GM21526 (cell line): ENCODE measurements around the gene MYL6B.
"Not testable (repeated sequence)": the region's sequence is repeated elsewhere in the genome, so short reads cannot be mapped to it uniquely, and the experiment has no call there.

Experiments
- ATAC-seq: cut with Tn5 transposase; IDR thresholded peaks from one replicate; pipeline ENCODE4 v1.9.1; 2021; ENCODE audit warnings: moderate library complexity; ENCODE audit not compliant: unreplicated experiment, low FRiP score

Gene MYL6B

GRCh38 chr12:56151672-56152131, 685 bp upstream of the MYL6B start:
- peak; percentile 49 for ATAC-seq

DNA sequence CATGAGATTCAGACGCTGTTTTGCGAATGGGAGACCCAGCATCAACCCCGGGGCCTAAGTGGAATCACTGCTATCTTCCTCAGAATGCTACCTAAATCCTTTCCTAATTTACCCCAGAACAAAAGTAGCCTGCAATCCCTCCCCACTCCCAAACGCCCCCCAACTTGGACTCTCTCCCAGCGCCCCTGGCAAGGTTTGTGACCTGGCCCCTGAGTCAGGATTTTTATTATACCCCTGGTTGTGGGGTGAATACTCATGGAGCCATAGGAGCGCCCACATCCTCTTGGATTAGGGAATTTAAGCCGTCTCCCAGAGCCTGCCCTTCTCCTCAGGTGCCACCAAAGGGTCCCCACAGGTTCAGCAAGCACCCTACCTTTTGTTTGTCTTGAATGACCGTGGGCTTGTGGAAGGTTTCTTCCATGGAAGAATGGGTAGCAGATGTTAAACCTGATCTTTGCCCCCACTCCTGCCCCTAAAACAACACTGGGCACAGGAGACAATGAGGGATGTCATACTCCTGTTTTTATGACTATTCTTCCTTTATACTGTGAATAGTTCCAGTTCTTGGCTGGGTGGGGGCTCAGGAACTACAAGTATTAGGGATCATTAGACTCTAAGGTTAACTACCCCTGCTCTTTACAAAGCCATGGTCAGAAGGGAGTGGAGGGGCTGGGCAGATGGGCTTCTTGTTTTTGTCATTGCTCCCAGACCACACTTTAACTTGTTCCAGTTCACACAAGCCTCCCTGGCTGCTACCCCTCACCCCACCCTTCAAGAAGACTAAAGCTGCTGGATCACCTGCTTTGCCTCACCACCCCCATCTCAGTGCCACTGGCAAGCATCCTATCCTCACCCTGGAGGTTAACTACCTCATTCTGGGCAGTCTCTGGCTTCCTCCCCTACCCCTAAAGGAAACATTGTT, 630 bp downstream of the MYL6B start:
- ATAC-seq = no peak

DNA sequence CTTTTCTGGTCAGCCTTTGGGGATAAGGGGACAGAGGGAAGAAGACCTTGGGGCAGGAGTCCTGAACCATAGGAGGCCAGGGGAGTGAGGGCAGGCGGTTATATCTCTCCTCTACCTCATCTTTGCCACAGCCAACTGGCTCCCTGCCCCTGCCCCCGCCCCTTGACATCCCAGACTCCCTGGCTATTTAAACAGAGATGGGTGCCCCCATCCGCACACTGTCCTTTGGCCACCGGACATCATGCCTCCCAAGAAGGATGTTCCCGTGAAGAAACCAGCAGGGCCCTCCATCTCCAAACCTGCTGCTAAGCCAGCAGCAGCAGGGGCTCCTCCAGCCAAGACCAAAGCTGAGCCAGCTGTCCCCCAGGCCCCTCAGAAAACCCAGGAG, 1.3 kb downstream of the MYL6B start:
- ATAC-seq = no peak

DNA sequence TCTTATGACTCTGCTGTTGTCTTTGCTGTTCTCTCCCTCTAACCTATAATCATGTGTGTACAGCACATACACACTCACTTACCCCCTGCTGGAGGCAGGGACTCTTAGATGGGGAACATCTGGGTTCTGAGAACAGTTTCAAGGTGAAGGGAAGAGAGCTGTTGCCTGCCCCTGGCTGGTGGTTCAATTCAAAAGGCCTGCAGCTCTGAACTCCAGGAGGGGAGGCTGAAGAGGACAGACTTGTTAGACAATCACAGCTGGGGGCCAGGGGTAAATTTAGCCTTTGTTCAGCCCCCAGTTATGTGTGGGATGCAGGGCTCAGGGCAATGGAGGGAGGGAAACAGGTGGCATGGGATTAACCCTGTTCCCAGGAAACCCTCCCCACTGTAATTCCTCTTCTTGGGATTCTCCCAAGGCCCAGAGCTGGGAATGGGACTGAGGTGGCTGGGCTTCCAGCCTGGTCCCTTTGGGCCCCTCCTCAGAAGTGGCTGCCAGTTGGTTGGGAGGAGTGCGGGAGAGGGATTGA, 1.9 kb downstream of the MYL6B start:
- no peak for ATAC-seq

DNA sequence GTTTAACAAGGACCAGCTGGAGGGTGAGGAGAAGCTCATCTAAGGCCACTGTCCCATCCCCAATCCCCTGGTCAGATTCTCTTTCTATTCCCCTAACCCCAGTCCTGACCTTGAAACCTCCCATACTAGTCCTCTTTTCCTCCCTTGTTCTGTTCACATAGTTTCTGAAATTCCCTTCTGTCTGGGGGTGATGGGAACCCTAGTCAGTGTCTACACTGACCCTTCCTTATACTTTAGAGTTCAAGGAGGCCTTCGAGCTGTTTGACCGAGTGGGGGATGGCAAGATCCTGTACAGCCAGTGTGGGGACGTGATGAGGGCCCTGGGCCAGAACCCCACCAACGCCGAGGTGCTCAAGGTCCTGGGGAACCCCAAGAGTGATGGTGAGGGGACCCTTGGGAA, 2.4 kb downstream of the MYL6B start:
- no peak for ATAC-seq

GRCh38 chr12:56155256-56155845, 3.0 kb downstream of the MYL6B start:
- ATAC-seq = no peak

DNA sequence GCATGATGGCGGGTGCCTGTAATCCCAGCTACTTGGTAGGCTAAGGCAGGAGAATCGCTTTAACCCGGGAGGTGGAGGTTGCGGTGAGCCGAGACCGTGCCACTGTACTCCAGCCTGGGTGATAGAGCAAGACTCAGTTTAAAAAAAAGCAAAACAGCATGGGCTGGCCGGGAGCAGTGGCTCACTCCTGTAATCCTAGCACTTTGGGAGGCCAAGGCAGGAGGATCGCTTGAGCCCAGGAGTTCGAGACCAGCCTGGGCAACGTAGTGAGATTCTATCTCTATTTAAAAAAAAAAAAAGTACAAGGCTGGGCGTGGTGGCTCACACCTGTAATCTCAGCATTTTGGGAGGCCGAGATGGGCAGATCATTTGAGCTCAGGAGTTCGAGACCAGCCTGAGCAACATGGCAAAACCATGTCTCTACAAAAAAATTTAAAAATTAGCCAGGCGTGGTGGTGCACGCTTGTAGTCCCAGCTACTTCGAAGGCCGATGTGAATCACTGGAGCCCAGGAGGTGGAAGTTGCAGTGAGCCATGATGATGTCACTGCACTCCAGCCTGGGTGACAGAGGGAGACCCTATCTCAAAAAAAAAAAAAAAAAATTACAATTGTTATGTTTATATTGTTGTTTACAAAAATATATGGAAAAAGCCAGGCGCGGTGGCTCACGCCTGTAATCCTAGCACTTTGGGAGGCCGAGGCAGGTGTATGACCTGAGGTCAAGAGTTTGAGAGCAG, 4.2 kb downstream of the MYL6B start:
- ATAC-seq = not testable (repeated sequence)

DNA sequence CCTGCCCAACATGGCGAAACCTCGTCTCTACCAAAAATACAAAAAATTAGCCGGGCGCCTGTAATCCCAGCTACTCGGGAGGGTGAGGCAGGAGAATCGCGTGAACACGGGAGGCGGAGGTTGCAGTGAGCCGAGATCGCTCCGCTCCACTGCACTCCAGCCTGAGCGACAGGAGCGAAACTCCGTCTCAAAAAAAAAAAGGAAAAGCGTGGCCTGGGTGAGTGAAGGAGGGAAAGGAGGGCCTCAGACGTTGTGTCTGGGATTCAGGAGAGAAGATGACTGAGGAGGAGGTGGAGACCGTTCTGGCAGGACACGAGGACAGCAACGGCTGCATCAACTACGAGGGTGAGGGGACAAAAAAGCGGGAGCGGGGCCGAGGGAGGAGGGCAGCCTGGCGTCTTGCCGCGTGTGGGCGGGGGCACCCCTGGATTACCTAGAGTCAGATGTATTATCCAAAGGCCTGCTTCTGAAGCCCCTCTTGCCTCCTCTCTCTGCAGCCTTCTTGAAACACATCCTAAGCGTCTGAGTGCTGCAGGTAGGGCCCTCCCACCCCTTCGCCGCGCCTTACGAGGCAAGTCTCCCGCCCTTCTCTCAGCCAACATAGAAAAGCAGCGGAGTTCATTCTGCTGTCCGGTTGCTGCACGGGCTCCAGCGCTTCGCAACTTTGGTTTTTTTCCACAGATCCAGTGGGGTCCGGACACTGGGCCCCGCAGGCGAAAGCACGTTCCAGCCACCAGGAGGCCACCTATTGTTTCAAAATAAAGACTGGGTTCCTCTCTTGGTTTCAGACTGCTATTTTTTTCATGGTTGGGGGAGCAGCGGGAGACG, 5.0 kb downstream of the MYL6B start:
- peak; percentile 23 for ATAC-seq

DNA sequence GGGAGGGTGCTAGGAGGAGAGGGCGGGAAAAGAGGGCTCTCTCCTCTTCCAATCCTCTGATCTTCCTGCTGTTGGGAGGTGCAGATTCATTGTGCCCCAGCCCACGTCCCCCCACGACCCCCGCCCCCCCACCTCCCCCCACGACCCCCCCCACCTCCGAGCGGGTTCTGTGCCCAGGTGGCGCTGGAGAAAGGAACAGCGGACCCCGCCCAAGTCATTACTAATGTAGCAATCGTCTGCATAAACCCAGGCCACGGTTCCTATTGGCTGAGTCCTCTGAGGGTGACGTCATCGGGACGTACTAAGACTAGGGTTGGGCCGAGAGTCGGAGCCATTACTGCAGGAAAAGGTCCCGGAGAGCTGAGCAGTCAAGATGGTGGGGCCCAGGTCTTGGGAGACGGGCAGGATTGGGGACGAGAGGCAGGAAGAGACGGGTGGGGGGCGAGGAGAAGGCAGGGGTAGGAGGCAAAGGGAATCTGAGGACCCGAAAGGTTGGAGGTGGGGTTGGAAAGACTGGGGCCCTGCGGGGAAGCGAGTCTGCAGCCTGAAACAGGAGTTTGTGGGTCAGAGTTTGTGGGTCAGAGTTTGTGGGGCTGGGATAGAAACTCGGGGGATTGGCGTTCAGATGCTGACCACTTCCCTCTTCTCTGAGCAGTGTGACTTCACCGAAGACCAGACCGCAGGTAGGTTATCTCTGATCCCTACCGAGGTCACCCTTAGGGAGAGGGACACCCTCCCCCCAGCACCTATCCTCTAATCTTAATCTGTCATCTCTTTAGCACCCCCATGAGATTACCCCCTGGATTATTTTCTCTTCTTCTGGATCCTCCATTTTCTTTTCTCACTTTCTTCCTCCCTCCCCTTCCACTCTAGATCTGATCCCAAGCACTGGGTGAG, 5.9 kb downstream of the MYL6B start, which contains the start of gene MYL6:
Gene MYL6 (plus strand): TSS at position 331 of the 897 bp plus-strand sequence. CDS start 43 bp downstream, at position 374.
- peak; percentile 63 for ATAC-seq

GRCh38 chr12:56158926-56159461, 6.6 kb downstream of the MYL6B start:
- no peak for ATAC-seq

- no peak for ATAC-seq
Measured at GRCh38 chr12:56159482-56160192, 7.2 kb downstream of the MYL6B start.

DNA sequence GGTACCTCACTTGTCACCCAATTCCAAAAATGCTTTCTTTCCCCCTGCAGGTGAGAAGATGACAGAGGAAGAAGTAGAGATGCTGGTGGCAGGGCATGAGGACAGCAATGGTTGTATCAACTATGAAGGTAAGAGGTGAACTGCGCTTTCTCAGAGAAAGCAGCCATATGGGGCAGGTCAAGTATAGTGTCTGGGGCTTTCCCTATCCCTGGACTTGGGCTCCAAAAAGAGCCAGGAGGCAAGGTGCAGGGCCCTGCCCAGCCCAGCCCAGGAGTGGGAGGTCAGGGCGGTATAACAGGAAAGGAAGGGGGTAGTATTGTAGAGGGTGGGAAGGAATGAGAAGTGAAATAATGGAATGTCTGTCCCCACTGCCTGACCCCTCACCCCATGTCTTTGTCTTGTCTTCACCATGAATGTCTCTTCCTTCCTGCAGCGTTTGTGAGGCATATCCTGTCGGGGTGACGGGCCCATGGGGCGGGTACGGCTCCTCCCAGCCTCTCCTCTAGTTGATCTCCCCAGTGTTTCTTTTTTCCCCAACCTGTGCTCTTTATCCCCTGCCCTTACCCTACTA, 7.9 kb downstream of the MYL6B start:
- no peak for ATAC-seq

GRCh38 chr12:56160894-56161689, 8.7 kb downstream of the MYL6B start:
- no peak for ATAC-seq

- ATAC-seq = no peak
Measured at GRCh38 chr12:56161690-56162351, 9.4 kb downstream of the MYL6B start.

DNA sequence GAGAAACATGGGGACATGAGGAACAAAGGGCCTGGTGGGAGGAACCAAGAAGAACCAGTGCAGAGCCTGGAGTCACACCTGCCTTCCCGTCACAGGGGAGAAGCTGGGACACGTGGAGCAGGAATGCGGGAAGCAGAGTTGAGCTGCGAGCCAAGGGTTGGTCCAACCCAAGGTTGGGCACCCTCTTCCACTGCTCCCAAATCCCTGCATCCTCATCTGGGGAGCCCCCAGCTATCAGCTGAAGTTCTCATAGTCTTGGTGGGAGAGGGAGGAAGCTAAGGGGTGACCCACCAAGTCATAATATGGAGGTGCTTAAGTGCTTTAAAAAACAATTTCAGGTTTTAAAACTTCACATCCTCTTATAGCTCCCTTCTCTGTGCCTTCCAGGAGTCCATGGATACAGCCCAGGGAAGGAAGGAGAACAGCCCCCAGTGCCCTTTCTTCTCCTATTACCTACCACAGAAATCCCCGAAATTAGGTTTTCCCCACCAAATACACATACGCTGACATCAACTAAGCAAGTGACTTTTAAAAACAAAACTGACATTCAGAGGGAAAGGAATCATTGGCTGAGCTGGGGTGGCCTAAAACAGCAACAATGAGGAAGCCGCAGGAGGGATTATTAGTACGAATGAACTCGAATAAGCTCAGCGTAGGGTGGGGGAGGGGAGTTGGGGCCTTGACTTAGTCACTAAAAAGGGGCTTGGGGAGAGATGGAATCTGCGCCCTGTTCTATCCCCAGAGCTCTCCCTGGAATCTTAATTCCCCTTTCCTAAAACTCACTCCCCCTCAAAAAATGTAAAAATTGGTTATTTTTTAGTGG, 10.3 kb downstream of the MYL6B start:
- no peak for ATAC-seq
